Measurements from ENCODE around the gene GPATCH8. TPM values are rescaled to one million over a fixed set of nuclear protein-coding genes. Genes with fewer than 3 reads are reported as not detected.

The GPATCH8 gene
- total and polyA plus RNA-seq, 2 donors (not counting 3 experiments of a cell fraction or from before 2014, with no cell fraction given) = 14.6 to 35.3 TPM

DNA sequence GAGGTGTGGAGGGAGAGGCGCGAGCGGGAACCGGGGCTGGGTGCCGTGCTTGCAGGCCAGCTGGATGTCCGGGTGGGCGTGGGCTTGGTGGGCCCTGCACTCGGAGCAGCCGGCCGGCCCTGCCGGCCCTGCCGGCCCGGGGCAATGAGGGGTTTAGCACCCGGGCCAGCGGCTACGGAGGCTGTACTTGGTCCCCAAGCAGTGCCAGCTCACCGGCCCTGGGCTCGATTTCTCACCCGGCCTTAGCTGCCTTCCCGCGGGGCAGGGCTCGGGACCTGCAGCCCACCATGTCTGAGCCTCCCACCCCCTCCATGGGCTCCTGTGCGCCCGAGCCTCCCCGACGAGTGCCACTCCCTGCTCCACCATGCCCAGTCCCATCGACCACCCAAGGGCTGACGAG is 24.7 kb upstream of the GPATCH8 start:
- Histone ChIP-seq H3K4me3 (replicated peaks in 1 of 3; ENCODE audit: insufficient read depth in 1 of 3, low read depth in 1 of 3, low read length in 3 of 3) (no peak overlapping the region), H3K4me2 (ENCODE audit: insufficient read depth, low read length) (no peak overlapping the region), H3K79me2 (ENCODE audit: control insufficient read depth, insufficient read depth, low read length) (no peaks in the 10 kb centered on the region), H3K36me3 (ENCODE audit: control insufficient read depth in 2 of 2, extremely low read depth in 1 of 2, insufficient read depth in 2 of 2, low read length in 2 of 2) (no peaks in the 10 kb centered on the region), H3K4me1 (ENCODE audit: control insufficient read depth, extremely low read depth, insufficient read depth, low read length) (no peaks in the 10 kb centered on the region), H3K27ac (ENCODE audit: insufficient read depth, low read depth, low read length) (no peak overlapping the region), H3K9me3 (replicated peaks; ENCODE audit: control insufficient read depth, insufficient read depth, low read length) (no peaks in the 10 kb centered on the region), H4K20me1 (replicated peaks; ENCODE audit: control insufficient read depth, extremely low read depth, insufficient read depth, low read length) (no peaks in the 10 kb centered on the region), H3K27me3 (ENCODE audit: control insufficient read depth in 2 of 2, insufficient read depth in 2 of 2, low read length in 2 of 2) (peaks cover 5 to 6% of the 10 kb centered on the region in 2 experiments), H3K9ac (replicated peaks; ENCODE audit: extremely low read depth, insufficient read depth, low read length) (no peak overlapping the region), H2AFZ (ENCODE audit: low read depth, low read length) (no peak overlapping the region), H3K9me1 (replicated peaks; ENCODE audit: control insufficient read depth, extremely low read depth, insufficient read depth, low read length) (no peaks in the 10 kb centered on the region)
- no TSS peak for BruUV-seq (replicated peaks)
- ChIA-PET CTCF (interaction anchor here (1.2 to 2.4 kb wide), 2 partner anchors 110 to 127 kb away, joined by 3 to 9 read pairs; no protein-coding TSS in a partner anchor), POLR2A (no interaction called here)
- intact Hi-C loops (cut with micrococcal nuclease) (no loop called here), dilution Hi-C loops (cut with MboI; ENCODE audit: extremely low pct_ligation_motif_present, low sequenced_read_pairs) (no loop called here)
- TF ChIP-seq EZH2 (IDR thresholded peaks at IDR 0.05; ENCODE audit: borderline replicate concordance, low read depth, low read length, severe bottlenecking) (no peak), FOS (IDR thresholded peaks at IDR 0.05; ENCODE audit: borderline replicate concordance, insufficient read depth, low read length) (no peak), MAX (IDR thresholded peaks at IDR 0.05; ENCODE audit: insufficient read depth, insufficient read length) (no peak), GATA2 (IDR thresholded peaks at IDR 0.05; ENCODE audit: insufficient read depth, insufficient read length, low read depth, low read length) (no peak), MYC (IDR thresholded peaks at IDR 0.05; ENCODE audit: low read depth, low read length) (no peak)
- TF ChIP-seq, protein P1, sequence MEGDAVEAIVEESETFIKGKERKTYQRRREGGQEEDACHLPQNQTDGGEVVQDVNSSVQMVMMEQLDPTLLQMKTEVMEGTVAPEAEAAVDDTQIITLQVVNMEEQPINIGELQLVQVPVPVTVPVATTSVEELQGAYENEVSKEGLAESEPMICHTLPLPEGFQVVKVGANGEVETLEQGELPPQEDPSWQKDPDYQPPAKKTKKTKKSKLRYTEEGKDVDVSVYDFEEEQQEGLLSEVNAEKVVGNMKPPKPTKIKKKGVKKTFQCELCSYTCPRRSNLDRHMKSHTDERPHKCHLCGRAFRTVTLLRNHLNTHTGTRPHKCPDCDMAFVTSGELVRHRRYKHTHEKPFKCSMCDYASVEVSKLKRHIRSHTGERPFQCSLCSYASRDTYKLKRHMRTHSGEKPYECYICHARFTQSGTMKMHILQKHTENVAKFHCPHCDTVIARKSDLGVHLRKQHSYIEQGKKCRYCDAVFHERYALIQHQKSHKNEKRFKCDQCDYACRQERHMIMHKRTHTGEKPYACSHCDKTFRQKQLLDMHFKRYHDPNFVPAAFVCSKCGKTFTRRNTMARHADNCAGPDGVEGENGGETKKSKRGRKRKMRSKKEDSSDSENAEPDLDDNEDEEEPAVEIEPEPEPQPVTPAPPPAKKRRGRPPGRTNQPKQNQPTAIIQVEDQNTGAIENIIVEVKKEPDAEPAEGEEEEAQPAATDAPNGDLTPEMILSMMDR (IDR thresholded peaks at IDR 0.05; ENCODE audit: extremely low read depth in 1 of 2, insufficient read depth in 1 of 2, low read depth in 1 of 2, low read length in 2 of 2) = no peak
- no peak for DNase-seq (ENCODE audit: low read depth, low spot score)
- FAIRE-seq = no peak

Data from endothelial cell of umbilical vein (primary cell).